Amygdala (tissue), 56 donors: ENCODE measurements around the gene KDM5A.
"Not testable (repeated sequence)": the region's sequence is repeated elsewhere in the genome, so short reads cannot be mapped to it uniquely, and the experiment has no call there.

Source experiments
- DNase-seq, 56 donors: peaks; one replicate each; lab custom pipeline; 2025; lab: John Stamatoyannopoulos, UW

KDM5A gene

DNA sequence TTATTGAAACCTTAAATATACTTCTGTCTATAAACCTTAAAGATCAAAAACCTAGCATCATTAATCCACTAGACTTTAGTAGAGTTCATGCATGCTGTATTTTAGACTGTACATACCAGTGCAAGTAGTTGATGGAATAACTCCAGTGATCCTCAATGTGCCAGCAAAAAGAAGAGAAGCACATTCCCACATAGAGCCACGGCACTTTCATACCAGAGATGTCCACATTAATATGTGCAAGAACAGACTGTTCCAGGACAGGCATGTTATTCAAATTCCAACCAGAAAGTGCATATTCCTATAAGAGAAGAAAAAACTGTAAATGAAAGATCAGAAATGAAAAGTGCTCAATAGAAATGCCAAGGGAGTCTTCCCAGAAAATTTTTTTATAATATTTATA is 55.0 kb downstream of the KDM5A start:
- no peak for DNase-seq

GRCh38 chr12:332581-333205 is 56.4 kb downstream of the KDM5A start:
- no peak for DNase-seq

DNA sequence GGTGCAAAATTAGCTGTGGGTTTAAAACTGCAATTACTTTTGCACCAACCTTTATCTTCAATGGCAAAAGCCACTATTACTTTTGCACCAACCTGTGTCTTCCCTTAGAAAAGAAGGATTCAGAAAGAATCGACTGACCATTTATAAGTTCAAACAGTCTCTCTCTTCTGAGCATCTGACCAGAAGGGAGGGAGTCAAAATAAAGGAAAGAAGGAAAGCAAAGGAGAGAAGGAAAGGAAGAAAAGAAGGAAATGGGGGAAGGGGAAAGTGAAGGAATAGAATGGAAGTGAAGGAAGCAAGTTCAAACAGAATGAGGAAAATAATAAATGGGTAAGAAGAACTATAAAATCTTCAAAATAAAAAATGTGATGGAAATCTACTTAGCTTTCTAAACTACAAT is 57.8 kb downstream of the KDM5A start:
- no peak for DNase-seq

GRCh38 chr12:325906-326305 is 63.2 kb downstream of the KDM5A start:
- no peak for DNase-seq

GRCh38 chr12:323507-323906 is 65.6 kb downstream of the KDM5A start:
- no peak for DNase-seq

DNA sequence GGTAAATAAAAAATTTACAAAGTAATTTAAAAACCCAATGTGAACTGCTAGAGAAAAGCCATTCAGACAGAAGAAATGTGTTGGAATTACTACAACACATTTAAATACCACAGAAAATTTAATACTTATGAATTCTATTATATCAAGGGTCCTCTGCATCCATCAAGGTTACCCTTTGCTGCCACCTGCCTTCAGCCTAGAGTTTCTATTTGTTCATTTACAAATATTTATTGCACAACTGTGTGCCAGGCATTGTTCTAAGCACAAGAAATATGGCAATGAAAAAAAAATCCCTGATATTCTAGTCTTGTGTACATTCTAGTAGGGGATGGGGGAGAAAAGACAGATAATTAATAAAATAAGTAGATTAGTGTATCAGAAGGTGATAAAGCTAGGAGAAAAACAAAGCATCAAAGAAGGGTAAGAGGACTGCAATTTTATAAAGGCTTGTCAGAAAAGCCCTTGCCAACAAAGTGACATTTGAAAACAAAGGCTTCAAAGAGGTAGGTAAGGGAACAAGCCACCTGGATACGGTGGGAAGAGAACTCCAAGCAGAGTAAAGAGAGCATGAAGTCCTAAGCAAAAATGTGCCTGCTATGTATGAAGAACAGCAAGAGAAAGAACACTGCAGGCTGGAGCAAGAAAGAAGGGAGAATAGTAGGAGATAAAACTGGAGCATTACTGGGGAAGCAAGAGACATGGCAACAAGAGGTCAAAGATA is 67.4 kb downstream of the KDM5A start:
- no peak for DNase-seq

DNA sequence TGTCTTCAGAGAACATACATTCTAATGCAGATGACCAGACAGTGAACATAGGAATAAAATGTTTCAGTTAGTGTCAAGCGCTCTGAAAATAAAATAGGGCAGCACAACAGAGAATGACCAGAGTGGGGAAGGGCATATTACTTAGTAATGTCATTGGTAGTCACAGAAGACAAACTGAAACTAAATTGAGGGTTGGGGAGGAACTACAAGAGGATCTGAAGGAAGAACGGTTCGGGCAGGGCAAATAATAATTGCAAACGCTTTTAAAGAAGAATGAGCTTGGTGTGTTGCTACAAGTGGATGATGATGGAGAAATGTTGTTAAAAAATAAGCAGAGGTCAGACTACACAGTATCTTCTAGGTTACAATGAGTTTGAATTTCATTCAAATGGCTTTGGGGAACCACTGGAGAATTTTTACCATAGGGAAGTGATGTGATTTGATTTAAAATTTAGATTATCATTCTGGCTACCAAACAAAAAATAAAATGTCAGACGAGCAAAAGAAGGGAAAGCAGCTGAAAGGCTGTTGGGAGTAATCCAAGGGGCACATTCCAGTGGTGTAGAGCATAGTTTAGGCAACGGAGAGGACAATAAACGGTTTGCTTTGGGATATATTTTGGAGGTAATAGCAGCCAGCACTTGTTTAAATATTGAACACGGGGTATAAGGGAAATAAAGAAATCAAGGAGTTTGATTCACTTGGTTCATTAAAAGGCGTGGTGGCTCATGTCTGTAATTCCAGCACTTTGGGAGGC is 70.2 kb downstream of the KDM5A start:
- DNase-seq = no peak

GRCh38 chr12:308511-308910 is 80.6 kb downstream of the KDM5A start:
- no peak for DNase-seq

- no peak for DNase-seq
These were observed 81.7 kb downstream of the KDM5A start for GRCh38 chr12:307406-307805.

DNA sequence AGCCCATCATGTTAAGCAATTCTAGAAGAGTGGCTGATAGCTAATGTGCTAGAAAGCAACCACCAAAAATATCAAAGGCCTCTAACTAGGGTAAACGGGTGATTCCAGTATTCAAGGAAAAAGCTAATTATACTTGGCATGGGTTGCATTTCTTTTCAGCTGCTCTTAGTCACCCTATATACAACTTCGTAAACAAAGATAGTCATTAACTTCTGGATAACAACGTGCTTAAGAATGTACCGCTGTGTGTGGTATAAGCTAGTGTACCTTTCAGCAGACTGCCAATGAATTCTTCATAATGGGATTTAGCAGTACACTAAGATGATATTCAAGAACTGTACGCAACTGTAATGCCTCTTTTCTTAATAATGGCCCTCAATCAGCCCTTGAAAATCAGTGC is 84.3 kb downstream of the KDM5A start:
- DNase-seq = no peak

- DNase-seq = not testable (repeated sequence)
These were observed 86.4 kb downstream of the KDM5A start for GRCh38 chr12:302766-303165.

DNA sequence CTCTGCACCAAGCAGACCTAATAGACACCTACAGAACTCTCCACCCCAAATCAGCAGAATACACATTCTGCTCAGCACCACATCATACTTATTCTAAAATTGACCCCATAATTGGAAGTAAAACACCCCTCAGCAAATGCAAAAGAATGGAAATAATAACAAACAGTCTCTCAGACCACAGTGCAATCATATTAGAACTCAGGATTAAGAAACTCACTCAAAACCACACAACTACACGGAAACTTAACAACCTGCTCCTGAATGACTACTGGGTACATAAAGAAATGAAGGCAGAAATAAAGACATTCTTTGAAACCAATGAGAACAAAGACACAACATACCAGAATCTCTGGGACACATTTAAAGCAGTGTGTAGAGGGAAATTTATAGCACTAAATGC is 89.0 kb downstream of the KDM5A start:
- not testable (repeated sequence) for DNase-seq

DNA sequence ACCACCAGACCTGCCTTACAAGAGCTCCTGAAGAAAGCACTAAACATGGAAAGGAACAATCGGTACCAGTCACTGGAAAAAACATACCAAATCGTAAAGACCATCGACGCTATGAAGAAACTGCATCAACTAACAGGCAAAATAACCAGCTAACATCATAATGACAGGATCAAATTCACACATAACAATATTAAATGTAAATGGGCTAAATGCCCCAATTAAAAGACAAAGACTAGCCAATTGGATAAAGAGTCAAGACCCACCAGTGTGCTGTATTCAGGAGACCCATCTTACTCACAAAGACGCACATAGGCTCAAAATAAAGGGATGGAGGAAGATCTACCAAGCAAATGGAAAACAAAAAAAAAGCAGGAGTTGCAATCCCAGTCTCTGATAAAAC is 89.6 kb downstream of the KDM5A start:
- DNase-seq = not testable (repeated sequence)

GRCh38 chr12:298059-298458 is 91.1 kb downstream of the KDM5A start:
- not testable (repeated sequence) for DNase-seq

DNA sequence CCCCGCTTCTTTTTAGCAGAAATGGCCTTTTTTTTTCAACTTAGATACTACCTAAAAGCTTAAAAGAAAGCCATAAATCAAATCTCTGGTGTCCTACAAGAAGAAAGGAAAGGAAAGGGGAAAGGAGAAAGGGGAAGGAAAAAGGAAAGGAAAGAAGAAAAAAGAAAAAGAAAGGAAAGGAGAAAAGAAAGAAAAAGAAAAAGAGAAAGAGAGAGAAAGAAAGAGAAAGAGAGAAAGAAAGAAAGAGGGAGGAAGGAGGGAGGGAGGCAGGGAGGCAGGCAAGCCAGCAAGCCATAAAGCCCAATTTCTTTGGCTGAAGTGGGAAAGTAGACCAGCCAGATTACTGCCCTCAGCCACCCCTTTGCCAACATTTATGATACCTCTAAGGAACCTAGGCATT is 94.0 kb downstream of the KDM5A start:
- DNase-seq = no peak

DNA sequence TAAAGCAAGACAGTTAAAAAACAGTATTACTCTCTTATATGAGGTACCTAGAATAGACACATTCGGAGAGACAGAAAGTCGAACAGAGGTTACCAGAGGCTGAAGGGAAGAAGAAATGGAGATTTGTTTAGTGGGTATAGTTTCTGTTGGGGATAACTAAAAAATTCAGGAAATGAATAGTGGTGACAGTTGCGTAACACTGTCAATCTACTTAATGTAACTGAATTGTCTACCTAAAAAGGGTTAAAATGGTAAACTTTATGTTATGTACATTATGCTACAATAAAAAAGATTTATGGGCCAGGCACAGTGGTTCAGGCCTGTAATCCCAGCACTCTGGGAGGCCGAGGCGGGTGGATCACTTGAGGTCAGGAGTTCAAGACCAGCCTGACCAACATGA is 95.9 kb downstream of the KDM5A start:
- no peak for DNase-seq

DNA sequence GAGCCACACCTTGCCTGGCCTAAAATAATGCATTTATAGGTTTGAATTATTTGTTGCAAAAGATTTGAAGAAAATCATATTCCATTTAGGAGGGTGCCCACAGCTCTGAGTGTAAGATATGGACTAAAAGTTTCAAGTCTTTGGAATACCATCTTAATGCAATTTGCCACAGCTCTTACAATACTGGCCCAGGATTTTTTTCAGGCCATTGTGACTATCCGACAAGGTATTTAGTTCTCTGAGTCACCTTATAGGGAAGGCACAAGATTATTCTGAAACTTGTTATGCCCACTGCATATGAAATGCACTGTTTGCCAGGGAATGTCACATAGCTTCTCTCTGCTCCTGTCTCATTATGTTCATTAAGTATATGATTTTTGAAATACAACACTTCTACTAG is 96.9 kb downstream of the KDM5A start:
- no peak for DNase-seq

DNA sequence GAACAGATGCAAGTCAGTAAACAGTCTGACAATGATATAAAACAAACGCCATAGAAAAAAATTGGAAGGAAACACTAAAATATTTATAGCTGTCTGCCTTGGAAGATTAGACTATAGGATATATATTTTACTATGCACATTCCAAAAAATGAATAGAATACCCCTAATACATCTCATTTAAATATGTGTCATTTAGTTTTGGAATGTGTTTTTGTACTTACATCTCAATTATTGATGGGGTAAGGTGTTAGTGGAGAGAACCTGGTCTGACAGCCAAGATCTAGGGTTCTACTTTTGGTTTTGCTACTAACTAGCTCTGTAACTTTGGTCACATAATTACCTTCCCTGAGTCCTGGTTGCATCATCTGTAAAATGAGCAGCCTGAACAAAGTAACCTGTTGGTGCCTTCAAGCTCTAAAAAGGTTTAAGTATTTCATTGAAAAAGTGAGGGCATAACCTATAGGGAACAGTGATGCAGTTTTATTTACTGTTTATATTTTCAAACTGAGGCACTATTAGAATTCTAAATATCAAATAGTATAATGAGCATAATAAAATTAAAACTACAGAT is 97.9 kb downstream of the KDM5A start:
- DNase-seq = no peak

GRCh38 chr12:288687-289086 is 100.4 kb downstream of the KDM5A start:
- DNase-seq = peak in 3 of 56 donors; percentile 3 to 15 (median 9)

DNA sequence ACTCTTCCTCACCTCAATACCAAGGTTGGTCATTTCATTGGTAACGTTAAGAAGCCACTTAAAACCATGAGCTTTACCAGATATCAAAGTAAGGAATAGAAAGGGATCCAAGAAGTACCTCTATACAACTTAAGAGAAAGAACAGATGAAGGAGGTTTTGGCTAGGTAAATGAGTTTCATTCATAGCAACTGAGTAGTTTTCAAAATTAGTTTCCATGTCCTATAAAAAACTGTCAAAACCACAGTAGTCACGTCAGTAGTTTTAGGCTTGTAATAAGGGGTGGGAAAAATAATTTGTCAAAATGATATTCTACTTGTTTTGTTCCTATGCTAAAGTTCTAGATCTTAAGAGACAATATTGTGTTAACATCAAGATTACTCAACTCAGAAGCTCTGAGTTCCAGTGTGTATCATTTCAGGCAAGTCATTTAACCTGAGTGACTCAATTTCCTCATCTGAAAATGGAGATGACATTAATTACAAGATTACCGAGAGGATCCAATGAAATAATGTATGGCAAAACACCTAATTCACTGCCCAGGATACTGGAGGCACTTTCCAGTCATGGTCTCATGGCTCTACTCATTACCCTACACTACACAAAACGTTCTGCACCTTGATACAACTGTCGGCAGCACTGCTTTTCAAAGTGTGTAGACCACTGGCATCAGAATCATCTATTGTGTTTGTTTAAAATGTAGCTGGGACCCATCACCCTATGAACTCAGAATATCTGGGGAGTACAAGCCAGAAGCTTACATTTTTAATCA is 102.4 kb downstream of the KDM5A start:
- DNase-seq = no peak

GRCh38 chr12:278046-278445 is 111.1 kb downstream of the KDM5A start:
- DNase-seq = no peak
